SK-N-SH treated with all-trans-retinoic acid at 6 μM for 48 hours (cell line): ENCODE data around the gene BBS1.

Experiments used
- ATAC-seq: fragments of 200-7000 bp; cut with Tn5 transposase; 3 replicates; pipeline ENCODE4 v1.9.1; 2020; ENCODE audit warnings: mild to moderate bottlenecking, moderate library complexity
- ARNTL ChIP-seq: fragments of 450-650 bp; formaldehyde crosslinking; IDR thresholded peaks from 2 replicates; pipeline ENCODE4 v1.5.0; 2020; ENCODE audit warnings: low read depth, mild to moderate bottlenecking, moderate library complexity, borderline replicate concordance
- BACH2 ChIP-seq: fragments of 250-450 bp; sonication (Bioruptor Pico); IDR thresholded peaks from 2 replicates; pipeline ENCODE4 v1.9.0; 2021; ENCODE audit warnings: mild to moderate bottlenecking, borderline replicate concordance
- CSDC2 ChIP-seq: fragments of 250-450 bp; sonication (Bioruptor Pico); IDR thresholded peaks from 2 replicates; pipeline ENCODE4 v1.5.0; 2020; ENCODE audit warnings: mild to moderate bottlenecking, moderate library complexity
- CSRNP3 ChIP-seq: fragments of 250-450 bp; sonication (Bioruptor Pico); IDR thresholded peaks from 2 replicates; pipeline ENCODE4 v1.5.1; 2021; ENCODE audit warnings: mild to moderate bottlenecking, moderate library complexity
- ESRRG ChIP-seq: fragments of 250-450 bp; sonication (Bioruptor Pico); IDR thresholded peaks from 2 replicates; pipeline ENCODE4 v1.6.1; 2021; ENCODE audit warnings: mild to moderate bottlenecking
- GLIS3 ChIP-seq: fragments of 250-450 bp; sonication (Bioruptor Pico); IDR thresholded peaks from 2 replicates; pipeline ENCODE4 v1.5.0; 2020; ENCODE audit warnings: mild to moderate bottlenecking, moderate library complexity
- ISL1 ChIP-seq: fragments of 250-450 bp; sonication (Bioruptor Pico); IDR thresholded peaks from 2 replicates; pipeline ENCODE4 v2.1.2; 2022; ENCODE audit warnings: mild to moderate bottlenecking, moderate library complexity
- OSR1 ChIP-seq: fragments of 250-450 bp; sonication (Bioruptor Pico); IDR thresholded peaks from 2 replicates; pipeline ENCODE4 v1.8.0; 2022; ENCODE audit warnings: moderate library complexity, mild to moderate bottlenecking, inconsistent platforms
- PPARA ChIP-seq: fragments of 250-450 bp; sonication (Bioruptor Pico); IDR thresholded peaks from 2 replicates; pipeline ENCODE4 v1.5.0; 2020; ENCODE audit warnings: mild to moderate bottlenecking, borderline replicate concordance
- RARB ChIP-seq: fragments of 250-450 bp; sonication (Bioruptor Pico); IDR thresholded peaks from 2 replicates; pipeline ENCODE4 v1.8.0; 2021; ENCODE audit warnings: mild to moderate bottlenecking, moderate library complexity
- SNAI2 ChIP-seq: fragments of 250-450 bp; sonication (Bioruptor Pico); IDR thresholded peaks from 2 replicates; pipeline ENCODE4 v1.5.0; 2020; ENCODE audit warnings: mild to moderate bottlenecking, moderate library complexity
- TCF4 ChIP-seq: fragments of 250-450 bp; sonication (Bioruptor Pico); IDR thresholded peaks from 2 replicates; pipeline ENCODE4 v1.8.0; 2021; ENCODE audit warnings: mild to moderate bottlenecking, moderate library complexity, borderline replicate concordance
- TOX ChIP-seq: fragments of 250-450 bp; sonication (Bioruptor Pico); IDR thresholded peaks from 2 replicates; pipeline ENCODE4 v1.8.0; 2021; ENCODE audit warnings: mild to moderate bottlenecking, moderate library complexity, borderline replicate concordance
- TSHZ2 ChIP-seq: fragments of 250-450 bp; sonication (Bioruptor Pico); IDR thresholded peaks from 2 replicates; pipeline ENCODE4 v1.5.0; 2020; ENCODE audit warnings: mild to moderate bottlenecking, moderate library complexity
- ZC3H10 ChIP-seq: fragments of 250-450 bp; sonication (Bioruptor Pico); IDR thresholded peaks from 2 replicates; pipeline ENCODE4 v1.5.1; 2021; ENCODE audit warnings: mild to moderate bottlenecking, moderate library complexity
- ZFP3 ChIP-seq: fragments of 250-450 bp; sonication (Bioruptor Pico); IDR thresholded peaks from 2 replicates; pipeline ENCODE4 v1.5.0; 2020; ENCODE audit warnings: mild to moderate bottlenecking, moderate library complexity
- ZFP30 ChIP-seq: fragments of 450-650 bp; formaldehyde crosslinking; IDR thresholded peaks from 2 replicates; pipeline ENCODE4 v1.5.0; 2022; ENCODE audit warnings: mild to moderate bottlenecking, moderate library complexity
- ZNF565 ChIP-seq: fragments of 450-650 bp; formaldehyde crosslinking; conservative IDR thresholded peaks from 2 replicates; pipeline ENCODE4 v1.5.0; 2020; ENCODE audit warnings: low read depth, mild to moderate bottlenecking, moderate library complexity
- ZNF70 ChIP-seq: fragments of 450-650 bp; formaldehyde crosslinking; IDR thresholded peaks from 2 replicates; pipeline ENCODE4 v1.5.0; 2020; ENCODE audit warnings: mild to moderate bottlenecking, moderate library complexity
- ZNF8 ChIP-seq: fragments of 450-650 bp; formaldehyde crosslinking; IDR thresholded peaks from 2 replicates; pipeline ENCODE4 v1.5.0; 2020; ENCODE audit warnings: mild to moderate bottlenecking, moderate library complexity
- TF ChIP-seq, protein P1 (sequence below): fragments of 250-450 bp; sonication (Bioruptor Pico); IDR thresholded peaks from 2 replicates; pipeline ENCODE4 v1.8.0; 2021; ENCODE audit warnings: low read depth, mild to moderate bottlenecking, moderate library complexity, borderline replicate concordance
- TF ChIP-seq, protein P2 (sequence below): fragments of 250-450 bp; sonication (Bioruptor Pico); IDR thresholded peaks from 2 replicates; pipeline ENCODE4 v1.8.0; 2020; ENCODE audit warnings: mild to moderate bottlenecking, moderate library complexity, borderline replicate concordance

The BBS1 gene

GRCh38 chr11:66510271-66510989 is at the start of gene BBS1:
Gene BBS1 (plus strand): TSS chr11:66510635. CDS start chr11:66510660, 25 bp downstream.
- TF ChIP-seq SNAI2 (CRISPR knock-in tag) (no peak), TSHZ2 (no peak), CSRNP3 (CRISPR knock-in tag) (no peak), ZC3H10 (CRISPR knock-in tag) (no peak), ZNF70 (peak; percentile 21; the same call in 1 of the 2 replicates), ESRRG (CRISPR knock-in tag) (0 out of 2 replicates have a peak, but pooled peaks have one; percentile 31), ZFP30 (CRISPR knock-in tag) (no peak), ISL1 (CRISPR knock-in tag) (no peak), OSR1 (CRISPR knock-in tag) (no peak), ZNF8 (CRISPR knock-in tag) (no peak; the same call in 1 of the 2 replicates), ARNTL (no peak), BACH2 (CRISPR knock-in tag) (no peak), RARB (CRISPR knock-in tag) (no peak)
- peak; percentile 99 for ATAC-seq

DNA sequence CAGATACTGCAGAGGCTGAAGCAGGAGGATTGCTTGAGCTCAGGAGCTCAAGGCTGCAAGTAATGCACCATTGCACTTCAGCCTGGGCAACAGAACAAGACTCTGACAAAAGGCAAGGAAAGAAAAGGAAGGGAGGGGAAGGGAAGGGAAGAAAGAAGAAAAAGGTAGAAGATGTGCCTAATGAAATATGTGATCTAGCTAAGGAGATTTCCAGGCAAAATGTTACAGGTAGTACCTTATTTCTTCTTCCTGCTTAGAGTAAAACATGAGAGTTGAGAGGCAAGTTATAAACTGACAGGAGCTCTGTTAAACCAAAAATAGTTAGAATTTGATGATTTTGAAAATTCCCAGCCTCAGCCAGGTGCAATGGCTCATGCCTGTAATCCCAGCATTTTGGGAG is 48.4 kb upstream of the BBS1 start:
- TF ChIP-seq TCF4 (CRISPR knock-in tag) (no peak), ZNF565 (CRISPR knock-in tag) (no peak), ZFP30 (CRISPR knock-in tag) (no peak), PPARA (CRISPR knock-in tag) (no peak), SNAI2 (CRISPR knock-in tag) (no peak), TOX (CRISPR knock-in tag) (no peak), ZNF8 (CRISPR knock-in tag) (no peak), OSR1 (CRISPR knock-in tag) (no peak), CSRNP3 (CRISPR knock-in tag) (no peak), ZC3H10 (CRISPR knock-in tag) (no peak), ESRRG (CRISPR knock-in tag) (no peak), ZFP3 (no peak)
- TF ChIP-seq, protein P1, sequence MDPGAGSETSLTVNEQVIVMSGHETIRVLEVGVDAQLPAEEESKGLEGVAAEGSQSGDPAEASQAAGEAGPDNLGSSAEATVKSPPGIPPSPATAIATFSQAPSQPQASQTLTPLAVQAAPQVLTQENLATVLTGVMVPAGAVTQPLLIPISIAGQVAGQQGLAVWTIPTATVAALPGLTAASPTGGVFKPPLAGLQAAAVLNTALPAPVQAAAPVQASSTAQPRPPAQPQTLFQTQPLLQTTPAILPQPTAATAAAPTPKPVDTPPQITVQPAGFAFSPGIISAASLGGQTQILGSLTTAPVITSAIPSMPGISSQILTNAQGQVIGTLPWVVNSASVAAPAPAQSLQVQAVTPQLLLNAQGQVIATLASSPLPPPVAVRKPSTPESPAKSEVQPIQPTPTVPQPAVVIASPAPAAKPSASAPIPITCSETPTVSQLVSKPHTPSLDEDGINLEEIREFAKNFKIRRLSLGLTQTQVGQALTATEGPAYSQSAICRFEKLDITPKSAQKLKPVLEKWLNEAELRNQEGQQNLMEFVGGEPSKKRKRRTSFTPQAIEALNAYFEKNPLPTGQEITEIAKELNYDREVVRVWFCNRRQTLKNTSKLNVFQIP (CRISPR knock-in tag) = no peak
- ATAC-seq = no peak

- no peak for ATAC-seq
- no peak for TF ChIP-seq ZFP30 (CRISPR knock-in tag)
- no peak for TF ChIP-seq BACH2 (CRISPR knock-in tag)
- TF ChIP-seq OSR1 (CRISPR knock-in tag) = no peak
- no peak for TF ChIP-seq TOX (CRISPR knock-in tag)
- TF ChIP-seq, protein P2, sequence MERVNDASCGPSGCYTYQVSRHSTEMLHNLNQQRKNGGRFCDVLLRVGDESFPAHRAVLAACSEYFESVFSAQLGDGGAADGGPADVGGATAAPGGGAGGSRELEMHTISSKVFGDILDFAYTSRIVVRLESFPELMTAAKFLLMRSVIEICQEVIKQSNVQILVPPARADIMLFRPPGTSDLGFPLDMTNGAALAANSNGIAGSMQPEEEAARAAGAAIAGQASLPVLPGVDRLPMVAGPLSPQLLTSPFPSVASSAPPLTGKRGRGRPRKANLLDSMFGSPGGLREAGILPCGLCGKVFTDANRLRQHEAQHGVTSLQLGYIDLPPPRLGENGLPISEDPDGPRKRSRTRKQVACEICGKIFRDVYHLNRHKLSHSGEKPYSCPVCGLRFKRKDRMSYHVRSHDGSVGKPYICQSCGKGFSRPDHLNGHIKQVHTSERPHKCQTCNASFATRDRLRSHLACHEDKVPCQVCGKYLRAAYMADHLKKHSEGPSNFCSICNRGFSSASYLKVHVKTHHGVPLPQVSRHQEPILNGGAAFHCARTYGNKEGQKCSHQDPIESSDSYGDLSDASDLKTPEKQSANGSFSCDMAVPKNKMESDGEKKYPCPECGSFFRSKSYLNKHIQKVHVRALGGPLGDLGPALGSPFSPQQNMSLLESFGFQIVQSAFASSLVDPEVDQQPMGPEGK (CRISPR knock-in tag) = no peak
- no peak for TF ChIP-seq CSRNP3 (CRISPR knock-in tag)
- TF ChIP-seq ISL1 (CRISPR knock-in tag) = no peak
- TF ChIP-seq CSDC2 (CRISPR knock-in tag) = no peak
- TF ChIP-seq ARNTL = no peak
- no peak for TF ChIP-seq TSHZ2
- TF ChIP-seq ZC3H10 (CRISPR knock-in tag) = no peak
- TF ChIP-seq GLIS3 (CRISPR knock-in tag) = no peak
- no peak for TF ChIP-seq ZFP3
Measured at GRCh38 chr11:66462911-66463310, 47.5 kb upstream of the BBS1 start.
